HG02938 (cell line): Measurements from ENCODE around the gene STPG4.
"Not testable (repeated sequence)": the region's sequence is repeated elsewhere in the genome, so short reads cannot be mapped to it uniquely, and the experiment has no call there.

Experiments used
- ATAC-seq: cut with Tn5 transposase; IDR thresholded peaks from one replicate; pipeline ENCODE4 v1.9.1; 2021; ENCODE audit warnings: mild to moderate bottlenecking, moderate library complexity; ENCODE audit not compliant: unreplicated experiment

STPG4 gene

GRCh38 chr2:47129191-47129706, 25.9 kb downstream of the STPG4 start:
- ATAC-seq = no peak

GRCh38 chr2:47128705-47129104, 26.4 kb downstream of the STPG4 start:
- no peak for ATAC-seq

- ATAC-seq = no peak
Measured at GRCh38 chr2:47127862-47128543, 27.1 kb downstream of the STPG4 start.

- ATAC-seq = no peak
Measured at GRCh38 chr2:47126783-47127182, 28.3 kb downstream of the STPG4 start.

GRCh38 chr2:47124740-47125139, 30.4 kb downstream of the STPG4 start:
- not testable (repeated sequence) for ATAC-seq

GRCh38 chr2:47120424-47120823, 34.7 kb downstream of the STPG4 start:
- not testable (repeated sequence) for ATAC-seq

GRCh38 chr2:47119001-47119400, 36.1 kb downstream of the STPG4 start:
- no peak for ATAC-seq

GRCh38 chr2:47118581-47118980, 36.5 kb downstream of the STPG4 start:
- ATAC-seq = no peak

GRCh38 chr2:47112665-47113435, 42.3 kb downstream of the STPG4 start:
- no peak for ATAC-seq

- no peak for ATAC-seq
Measured at GRCh38 chr2:47109680-47110079, 45.4 kb downstream of the STPG4 start.

GRCh38 chr2:47109007-47109375, 46.1 kb downstream of the STPG4 start:
- ATAC-seq = no peak

GRCh38 chr2:47108267-47109006, 46.7 kb downstream of the STPG4 start:
- not testable (repeated sequence) for ATAC-seq

- not testable (repeated sequence) for ATAC-seq
Measured at GRCh38 chr2:47107201-47107600, 47.9 kb downstream of the STPG4 start.

- not testable (repeated sequence) for ATAC-seq
Measured at GRCh38 chr2:47106231-47106630, 48.9 kb downstream of the STPG4 start.

GRCh38 chr2:47099712-47100111, 55.4 kb downstream of the STPG4 start:
- ATAC-seq = not testable (repeated sequence)

GRCh38 chr2:47098953-47099352, 56.2 kb downstream of the STPG4 start:
- no peak for ATAC-seq

- no peak for ATAC-seq
Measured at GRCh38 chr2:47097563-47097962, 57.5 kb downstream of the STPG4 start.

- ATAC-seq = no peak
Measured at GRCh38 chr2:47096451-47096850, 58.7 kb downstream of the STPG4 start.

- no peak for ATAC-seq
Measured at GRCh38 chr2:47095349-47096020, 59.6 kb downstream of the STPG4 start.

GRCh38 chr2:47094511-47095142, 60.5 kb downstream of the STPG4 start:
- ATAC-seq = no peak
